GM18870 (cell line): ENCODE results near the gene KCNA1.
"Not testable (repeated sequence)": the region's sequence is repeated elsewhere in the genome, so short reads cannot be mapped to it uniquely, and the experiment has no call there.

Experiments
- ATAC-seq: cut with Tn5 transposase; IDR thresholded peaks from one replicate; pipeline ENCODE4 v1.9.1; 2021; ENCODE audit warnings: moderate library complexity; ENCODE audit not compliant: unreplicated experiment

Gene KCNA1

GRCh38 chr12:4909734-4910501 lies at the start of gene KCNA1:
KCNA1 (plus strand) TSS chr12:4909905; CDS start chr12:4911379, 1,474 bp downstream.
- ATAC-seq = no peak

DNA sequence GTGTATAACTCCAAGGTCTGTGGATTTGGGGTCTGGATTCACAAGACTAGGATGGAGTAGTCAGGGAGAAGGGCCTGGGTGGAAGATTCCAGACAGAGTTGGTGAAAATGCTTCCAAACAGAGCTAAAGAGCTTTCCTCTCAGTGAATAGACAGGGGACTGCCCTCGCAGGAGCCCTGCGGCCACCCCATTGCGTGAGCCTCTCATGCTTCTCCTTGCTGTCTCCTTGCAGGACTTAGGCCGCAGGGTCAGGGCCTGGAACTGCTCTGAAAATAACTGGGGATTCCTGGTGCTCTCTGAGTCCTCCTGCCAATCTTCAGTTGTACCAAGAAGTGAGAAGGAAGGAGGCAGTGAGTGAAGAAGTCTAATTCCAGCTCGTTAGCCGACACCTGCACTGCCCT lies 49.0 kb upstream of the KCNA1 start:
- no peak for ATAC-seq

GRCh38 chr12:4862809-4863208 lies 46.9 kb upstream of the KCNA1 start:
- ATAC-seq = no peak

- no peak for ATAC-seq
These were observed 45.1 kb upstream of the KCNA1 start for GRCh38 chr12:4864575-4864974.

DNA sequence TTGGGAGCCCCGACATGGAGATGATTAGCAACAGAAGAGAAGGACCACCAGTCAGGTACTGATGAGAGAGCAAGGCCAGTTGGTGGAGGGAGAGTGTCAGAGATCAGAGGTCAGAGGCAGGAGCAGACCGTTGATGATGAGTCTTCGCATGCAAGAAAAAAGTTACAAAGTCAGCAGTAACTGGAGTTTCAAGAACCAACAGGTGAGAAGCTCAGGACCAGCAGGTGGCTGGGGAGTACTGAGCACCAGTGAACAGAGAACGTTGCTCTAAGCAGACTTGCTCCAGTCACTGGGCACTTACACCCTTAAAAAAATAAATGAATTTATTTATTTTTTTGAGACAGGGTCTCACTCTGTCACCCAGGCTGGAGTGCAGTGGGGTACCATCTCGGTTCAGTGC lies 44.5 kb upstream of the KCNA1 start:
- ATAC-seq = no peak

DNA sequence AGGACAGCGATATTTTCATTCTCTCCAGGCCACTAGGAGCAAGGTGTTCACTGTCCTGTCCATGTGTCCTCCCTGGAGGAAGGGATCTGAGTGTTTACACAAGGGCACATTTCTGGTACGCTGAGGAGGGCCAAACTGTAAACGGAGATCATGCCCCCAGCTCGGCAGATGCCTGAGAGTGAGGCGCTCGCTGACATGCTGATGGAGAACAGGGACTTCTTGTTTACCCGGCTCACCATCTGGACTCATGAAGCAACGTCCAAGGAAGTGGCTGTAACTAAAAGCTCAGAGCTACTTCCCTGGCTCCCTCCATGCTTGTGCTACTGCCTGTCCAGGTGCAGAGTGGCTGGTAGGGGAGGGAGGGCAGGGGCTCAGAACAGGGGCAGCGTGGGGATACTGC lies 43.4 kb upstream of the KCNA1 start:
- no peak for ATAC-seq

- no peak for ATAC-seq
These were observed 42.3 kb upstream of the KCNA1 start for GRCh38 chr12:4867384-4867783.

DNA sequence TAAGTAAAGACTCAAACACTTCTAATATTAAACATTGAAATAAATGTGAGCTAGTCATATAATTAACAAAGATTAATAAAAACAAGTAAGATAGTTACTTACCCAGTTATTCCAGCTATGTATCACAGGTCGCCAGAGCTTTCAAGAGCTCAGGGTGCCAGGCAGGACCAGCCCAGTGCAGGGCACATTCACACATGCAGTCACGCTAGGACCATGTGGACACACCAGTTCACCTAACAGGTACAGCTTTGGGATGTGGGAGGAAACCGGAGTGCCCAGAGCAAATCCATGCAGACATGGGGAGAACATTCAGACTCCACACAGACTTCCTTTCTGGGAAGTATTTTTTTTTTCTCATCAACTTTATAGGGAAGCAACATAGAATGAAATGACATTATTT lies 39.3 kb upstream of the KCNA1 start:
- no peak for ATAC-seq

DNA sequence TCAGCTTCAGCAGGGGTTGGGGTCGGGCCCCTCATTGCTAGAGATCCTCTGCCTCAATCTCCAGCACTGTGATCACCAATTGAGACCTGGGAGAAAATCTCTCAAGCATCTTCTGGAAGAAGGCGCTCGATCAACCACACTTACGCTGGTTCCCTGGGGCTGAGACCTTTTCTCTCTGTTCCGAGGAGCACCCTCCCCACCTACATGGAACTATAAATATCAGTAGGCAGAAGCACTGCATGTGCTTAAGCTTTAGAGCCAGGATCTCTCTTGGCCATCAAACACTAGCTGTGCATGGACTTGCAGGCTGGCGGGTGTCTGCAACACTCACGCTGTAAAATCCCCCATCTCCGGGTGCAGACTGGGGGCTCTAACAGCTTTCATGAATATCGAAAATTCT lies 38.2 kb upstream of the KCNA1 start:
- no peak for ATAC-seq

GRCh38 chr12:4873947-4874346 lies 35.8 kb upstream of the KCNA1 start:
- ATAC-seq = no peak

DNA sequence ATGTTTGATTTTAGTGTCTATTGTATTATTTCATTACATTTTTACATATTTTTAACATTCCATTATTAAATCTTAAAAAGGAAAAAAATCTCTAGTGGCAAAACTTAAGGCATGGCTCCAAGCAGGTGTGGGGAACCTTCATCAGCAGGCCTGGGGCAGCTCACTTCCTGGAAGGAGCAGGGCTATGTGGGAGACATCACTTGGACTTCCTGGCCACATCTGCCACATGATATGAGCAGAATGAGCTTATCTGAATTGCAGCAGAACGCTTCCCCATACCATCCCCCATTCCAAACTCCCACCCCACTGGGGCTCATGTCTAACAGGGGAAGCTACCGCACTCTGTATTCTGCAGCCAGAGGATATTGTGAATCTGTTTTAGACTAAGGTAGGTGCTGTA lies 35.0 kb upstream of the KCNA1 start:
- ATAC-seq = no peak

GRCh38 chr12:4879481-4879880 lies 30.2 kb upstream of the KCNA1 start:
- ATAC-seq = not testable (repeated sequence)

GRCh38 chr12:4881266-4882064 lies 28.2 kb upstream of the KCNA1 start:
- ATAC-seq = no peak

GRCh38 chr12:4891866-4892265 lies 17.8 kb upstream of the KCNA1 start:
- no peak for ATAC-seq

- no peak for ATAC-seq
These were observed 17.3 kb upstream of the KCNA1 start for GRCh38 chr12:4892418-4892817.

DNA sequence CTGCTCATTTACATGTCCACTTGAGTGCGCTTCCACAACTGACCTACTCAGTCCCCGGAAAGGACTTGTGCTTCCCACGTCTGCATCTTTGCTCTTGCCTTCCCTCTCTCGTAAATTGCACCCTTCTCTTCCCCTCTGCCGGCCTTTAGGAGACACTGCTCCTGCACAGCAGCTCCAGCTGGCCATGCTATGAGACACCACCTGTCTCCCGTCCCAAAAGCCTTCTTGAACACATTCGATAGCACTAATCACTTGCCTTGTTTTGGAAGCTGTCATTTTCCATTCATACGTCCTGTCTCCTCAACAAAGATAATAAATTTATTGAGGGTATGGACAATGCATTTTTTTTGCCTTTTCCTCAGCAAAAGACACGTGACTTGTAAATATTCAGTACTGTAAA lies 15.7 kb upstream of the KCNA1 start:
- no peak for ATAC-seq

DNA sequence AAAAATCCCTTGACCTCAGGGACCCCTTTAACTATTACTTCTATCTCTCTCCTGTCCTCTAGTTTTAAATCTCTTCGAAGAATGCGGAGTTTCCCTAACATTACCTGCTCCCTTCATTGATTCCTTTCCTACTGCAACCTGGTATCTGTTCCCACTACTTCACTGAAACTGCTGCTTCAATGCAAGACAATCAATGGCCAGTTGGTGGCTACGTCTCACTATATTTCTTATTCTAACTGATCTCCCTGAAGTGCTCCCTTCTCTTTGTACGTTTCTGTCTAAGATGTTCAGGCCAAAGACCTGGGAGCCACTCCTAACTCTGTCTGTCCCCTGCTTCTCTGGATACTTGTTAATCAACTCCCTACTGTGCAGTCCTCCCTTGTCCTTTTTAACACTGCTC lies 10.3 kb upstream of the KCNA1 start:
- ATAC-seq = no peak

GRCh38 chr12:4900327-4900726 lies 9.4 kb upstream of the KCNA1 start:
- ATAC-seq = no peak

GRCh38 chr12:4905316-4905715 lies 4.4 kb upstream of the KCNA1 start:
- no peak for ATAC-seq

GRCh38 chr12:4908684-4909409 lies 858 bp upstream of the KCNA1 start:
- no peak for ATAC-seq

GRCh38 chr12:4909410-4909733 lies 333 bp upstream of the KCNA1 start:
- no peak for ATAC-seq
